Measurements from ENCODE around the gene GBA2. TPM values are rescaled to one million over a fixed set of nuclear protein-coding genes. Genes with fewer than 3 reads are reported as not detected.

GBA2 gene
- total and polyA plus RNA-seq, 2 experiments from 2014 or later: 58.5 to 80.2 TPM

DNA sequence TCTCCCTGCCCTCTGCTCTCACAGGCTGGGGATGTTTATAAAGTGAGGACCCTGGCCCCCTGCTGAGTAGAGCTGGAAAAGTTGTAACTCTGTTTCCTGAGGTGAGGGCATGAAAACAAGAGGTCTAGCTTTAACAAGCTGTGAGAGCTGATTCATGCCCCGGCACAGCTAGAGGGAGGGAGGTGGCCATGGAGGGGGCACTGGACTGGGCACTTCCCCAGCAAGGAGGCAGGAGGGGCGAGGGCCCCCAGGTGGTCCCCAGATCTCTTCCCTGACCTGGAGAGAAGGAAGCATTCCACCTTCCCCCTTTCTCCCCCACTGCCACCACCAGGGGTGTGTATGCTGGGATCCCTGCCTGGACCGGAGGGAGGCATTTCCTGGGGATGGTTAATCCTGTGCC, 5.2 kb upstream of the GBA2 start, which contains the start of gene MSMP:
MSMP (minus strand) TSS at position 13 of the 400 bp plus-strand sequence. CDS start 147 bp downstream, outside the sequence.
- Histone ChIP-seq H3K4me2 (no peak within 1 kb of the TSS), H3K4me1 (ENCODE audit: insufficient read depth) (peaks cover 25% of the 10 kb centered on the region), H3K9me3 (ENCODE audit: low read depth) (no peaks in the 10 kb centered on the region), H4K20me1 (ENCODE audit: insufficient read depth, poor library complexity, severe bottlenecking) (no peaks in the 10 kb centered on the region), H2AFZ (no peak within 1 kb of the TSS), H3K4me3 (no peak within 1 kb of the TSS), H3K9me2 (replicated peaks; ENCODE audit: insufficient read depth) (no peaks in the 10 kb centered on the region), H3K36me3 (replicated peaks; ENCODE audit: insufficient read depth, low read depth) (no peaks in the 10 kb centered on the region), H3K79me2 (peaks cover 35% of the 10 kb centered on the region), H3K27ac (no peak within 1 kb of the TSS), H3K27me3 (no peaks in the 10 kb centered on the region)
- WGBS (ENCODE audit: low lambda C conversion rate, missing lambda C conversion rate): 57% methylated on average over 3 of the region's 3 CpGs
- DNase-seq (ENCODE audit: low spot score): no peak
- TF ChIP-seq EZH2 (IDR thresholded peaks at IDR 0.05; ENCODE audit: borderline replicate concordance): no peak
- TF ChIP-seq, protein P1, sequence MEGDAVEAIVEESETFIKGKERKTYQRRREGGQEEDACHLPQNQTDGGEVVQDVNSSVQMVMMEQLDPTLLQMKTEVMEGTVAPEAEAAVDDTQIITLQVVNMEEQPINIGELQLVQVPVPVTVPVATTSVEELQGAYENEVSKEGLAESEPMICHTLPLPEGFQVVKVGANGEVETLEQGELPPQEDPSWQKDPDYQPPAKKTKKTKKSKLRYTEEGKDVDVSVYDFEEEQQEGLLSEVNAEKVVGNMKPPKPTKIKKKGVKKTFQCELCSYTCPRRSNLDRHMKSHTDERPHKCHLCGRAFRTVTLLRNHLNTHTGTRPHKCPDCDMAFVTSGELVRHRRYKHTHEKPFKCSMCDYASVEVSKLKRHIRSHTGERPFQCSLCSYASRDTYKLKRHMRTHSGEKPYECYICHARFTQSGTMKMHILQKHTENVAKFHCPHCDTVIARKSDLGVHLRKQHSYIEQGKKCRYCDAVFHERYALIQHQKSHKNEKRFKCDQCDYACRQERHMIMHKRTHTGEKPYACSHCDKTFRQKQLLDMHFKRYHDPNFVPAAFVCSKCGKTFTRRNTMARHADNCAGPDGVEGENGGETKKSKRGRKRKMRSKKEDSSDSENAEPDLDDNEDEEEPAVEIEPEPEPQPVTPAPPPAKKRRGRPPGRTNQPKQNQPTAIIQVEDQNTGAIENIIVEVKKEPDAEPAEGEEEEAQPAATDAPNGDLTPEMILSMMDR (IDR thresholded peaks at IDR 0.05; ENCODE audit: poor library complexity): no peak
- no peak for TF ChIP-seq EZH2phosphoT487 (IDR thresholded peaks at IDR 0.05; ENCODE audit: low read depth, severe bottlenecking, unreplicated experiment)

DNA sequence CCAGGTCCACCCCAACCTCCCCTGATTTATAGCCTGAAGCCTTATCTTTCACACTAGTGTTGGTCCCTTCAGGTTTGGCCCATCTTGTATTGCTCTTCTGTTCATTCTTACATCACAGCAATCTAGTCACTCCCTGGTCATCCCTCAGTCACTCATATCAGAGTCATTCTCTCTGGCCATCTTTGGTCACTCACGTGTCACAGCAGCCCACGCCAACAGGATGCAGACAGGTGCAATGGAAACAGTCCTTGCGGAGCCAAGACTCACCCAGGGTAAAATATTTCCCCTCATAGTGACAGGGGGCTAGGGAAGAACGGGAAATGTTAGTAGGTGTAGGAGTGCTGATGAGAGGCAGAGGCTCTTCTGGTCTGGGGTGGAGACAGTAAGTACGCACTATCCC, 4.4 kb upstream of the GBA2 start:
- Histone ChIP-seq H3K4me3 (no peak overlapping the region), H3K9me3 (ENCODE audit: low read depth) (no peaks in the 10 kb centered on the region), H3K79me2 (peaks cover 30% of the 10 kb centered on the region), H3K9me2 (replicated peaks; ENCODE audit: insufficient read depth) (no peaks in the 10 kb centered on the region), H3K4me2 (no peak overlapping the region), H3K27me3 (no peaks in the 10 kb centered on the region), H4K20me1 (ENCODE audit: insufficient read depth, poor library complexity, severe bottlenecking) (peaks cover under 1% of the 10 kb centered on the region), H2AFZ (no peak overlapping the region), H3K36me3 (replicated peaks; ENCODE audit: insufficient read depth, low read depth) (no peaks in the 10 kb centered on the region), H3K27ac (no peak overlapping the region), H3K4me1 (ENCODE audit: insufficient read depth) (peaks cover 21% of the 10 kb centered on the region)
- no peak for DNase-seq (ENCODE audit: low spot score)
- no peak for TF ChIP-seq EZH2 (IDR thresholded peaks at IDR 0.05; ENCODE audit: borderline replicate concordance)
- TF ChIP-seq, protein P1 (IDR thresholded peaks at IDR 0.05; ENCODE audit: poor library complexity): no peak
- TF ChIP-seq EZH2phosphoT487 (IDR thresholded peaks at IDR 0.05; ENCODE audit: low read depth, severe bottlenecking, unreplicated experiment): no peak
- 96% methylated on average over 5 of the region's 5 CpGs for WGBS (ENCODE audit: low lambda C conversion rate, missing lambda C conversion rate)

DNA sequence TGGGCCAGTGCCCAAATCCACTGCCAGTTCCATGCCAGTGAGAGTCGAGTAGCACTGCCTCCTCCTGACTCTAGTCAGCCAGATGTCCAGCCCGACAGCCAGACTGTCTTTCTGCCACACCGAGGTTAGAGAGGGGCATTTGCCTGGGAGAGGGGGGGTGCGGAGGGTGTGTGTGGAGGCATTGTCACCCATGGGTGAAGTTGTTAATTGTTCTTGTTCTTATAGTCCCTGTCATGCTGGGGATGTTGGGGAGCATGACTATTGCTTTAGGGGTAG, 1.2 kb upstream of the GBA2 start:
- no peaks in the 10 kb centered on the region for H3K27me3 ChIP-seq
- WGBS (ENCODE audit: low lambda C conversion rate, missing lambda C conversion rate): 90% methylated on average over 4 of the region's 4 CpGs
- peaks cover 19% of the 10 kb centered on the region for H4K20me1 ChIP-seq (ENCODE audit: insufficient read depth, poor library complexity, severe bottlenecking)
- H3K4me2 ChIP-seq: peak overlapping the region; percentile 95
- no peaks in the 10 kb centered on the region for H3K9me3 ChIP-seq (ENCODE audit: low read depth)
- no peak for TF ChIP-seq EZH2phosphoT487 (IDR thresholded peaks at IDR 0.05; ENCODE audit: low read depth, severe bottlenecking, unreplicated experiment)
- TF ChIP-seq EZH2 (IDR thresholded peaks at IDR 0.05; ENCODE audit: borderline replicate concordance): no peak
- TF ChIP-seq, protein P1 (IDR thresholded peaks at IDR 0.05; ENCODE audit: poor library complexity): no peak
- H2AFZ ChIP-seq: no peak overlapping the region
- peaks cover 56% of the 10 kb centered on the region for H3K79me2 ChIP-seq
- H3K4me1 ChIP-seq (ENCODE audit: insufficient read depth): peaks cover 23% of the 10 kb centered on the region
- no peaks in the 10 kb centered on the region for H3K9me2 ChIP-seq (replicated peaks; ENCODE audit: insufficient read depth)
- H3K36me3 ChIP-seq (replicated peaks; ENCODE audit: insufficient read depth, low read depth): no peaks in the 10 kb centered on the region
- H3K4me3 ChIP-seq: peak overlapping the region; percentile 86
- H3K27ac ChIP-seq: peak overlapping the region; percentile 97
- DNase-seq (ENCODE audit: low spot score): no peak
